Prostate gland (tissue), 2 donors: Measurements from ENCODE around the gene AFF2.

ENCODE experiments used
- CTCF ChIP-seq, 4 experiments: fragments of 200-600 bp in 2 of 4; fragments of 450-650 bp in 2 of 4; sonication (generic) in 2 of 4; IDR thresholded peaks; 1 replicate in 3 of 4; 2 replicates in 1 of 4; pipeline ENCODE4 v1.5.1; 2016 to 2019; ENCODE audit warnings: antibody characterized with exemption in 4 of 4, mild to moderate bottlenecking in 2 of 4, moderate library complexity in 2 of 4
- POLR2A ChIP-seq: fragments of 450-650 bp; IDR thresholded peaks from one replicate; pipeline ENCODE4 v1.6.1; 2016; ENCODE audit warnings: antibody characterized with exemption, mild to moderate bottlenecking
- POLR2AphosphoS5 ChIP-seq: sonication (generic); formaldehyde crosslinking; IDR thresholded peaks from one replicate; pipeline ENCODE4 v1.6.1; 2017; ENCODE audit warnings: antibody characterized with exemption

- TF ChIP-seq CTCF (IDR thresholded peaks at IDR 0.05) = no peak
- no peak for TF ChIP-seq POLR2AphosphoS5
- TF ChIP-seq POLR2A = no peak
Observed at GRCh38 chrX:148620023-148620422, 119.6 kb downstream of the AFF2 start.
